Neuronal stem cell (in vitro differentiated cells): Measurements from ENCODE around the gene ABI2.
A peak's percentile ranks its signal among the peaks of the same experiment; 100 is the strongest.

Experiments used
- DNase-seq: peaks from one replicate; pipeline ENCODE4 v3.0.0-alpha.2; 2013; ENCODE audit warnings: low spot score
- H2AFZ ChIP-seq: one replicate; pipeline ENCODE4 v1.6.1; 2013; ENCODE audit warnings: mild to moderate bottlenecking, low read length, inconsistent platforms
- H2AK5ac ChIP-seq: 2 replicates; pipeline ENCODE4 v1.6.1; 2013; ENCODE audit warnings: low read depth, mild to moderate bottlenecking, inconsistent platforms, low read length, moderate library complexity, mixed read lengths
- H2BK120ac ChIP-seq: 2 replicates; pipeline ENCODE4 v1.6.1; 2013; ENCODE audit warnings: low read depth, mild to moderate bottlenecking, inconsistent platforms, low read length, moderate library complexity, mixed read lengths
- H2BK12ac ChIP-seq: one replicate; pipeline ENCODE4 v1.6.1; 2013; ENCODE audit warnings: low read length, inconsistent platforms
- H2BK15ac ChIP-seq: 2 replicates; pipeline ENCODE4 v1.6.1; 2013; ENCODE audit warnings: mild to moderate bottlenecking, low read length, inconsistent platforms, mixed read lengths
- H2BK5ac ChIP-seq: one replicate; pipeline ENCODE4 v1.6.1; 2013; ENCODE audit warnings: inconsistent platforms, mild to moderate bottlenecking, low read length, moderate library complexity
- H3K14ac ChIP-seq: one replicate; pipeline ENCODE4 v1.6.1; 2013; ENCODE audit warnings: low read length, inconsistent platforms
- H3K18ac ChIP-seq: 2 replicates; pipeline ENCODE4 v1.6.1; 2013; ENCODE audit warnings: low read length, inconsistent platforms
- H3K23ac ChIP-seq: 2 replicates; pipeline ENCODE4 v1.6.1; 2013; ENCODE audit warnings: low read depth, mild to moderate bottlenecking, mixed read lengths, low read length, inconsistent platforms; ENCODE audit not compliant: poor library complexity
- H3K27ac ChIP-seq: replicated peaks from 3 replicates; pipeline ENCODE4 v1.5.1; 2013; ENCODE audit warnings: low read length, inconsistent platforms
- H3K27me3 ChIP-seq, 3 experiments: 2 replicates each; pipeline ENCODE4 v1.6.1; 2013; ENCODE audit warnings: low read length in 3 of 3, mild to moderate bottlenecking in 2 of 3, inconsistent platforms in 1 of 3, low read depth in 1 of 3, mixed read lengths in 1 of 3, moderate library complexity in 1 of 3; ENCODE audit not compliant: control insufficient read depth in 3 of 3, insufficient read depth in 3 of 3
- H3K36me3 ChIP-seq, 2 donors: replicated peaks in 1 of 2; 2 replicates each; pipeline ENCODE4 v1.6.1; 2013; ENCODE audit warnings: low read length in 2 of 2; ENCODE audit not compliant: control insufficient read depth in 2 of 2, insufficient read depth in 2 of 2
- H3K4ac ChIP-seq: 2 replicates; pipeline ENCODE4 v1.6.1; 2013; ENCODE audit warnings: inconsistent platforms, mild to moderate bottlenecking, low read length, moderate library complexity
- H3K4me1 ChIP-seq, 2 donors: 1 replicate in 1 of 2; 2 replicates in 1 of 2; pipeline ENCODE4 v1.6.1; 2013; ENCODE audit warnings: low read length in 2 of 2, low read depth in 1 of 2; ENCODE audit not compliant: control insufficient read depth in 2 of 2, insufficient read depth in 1 of 2
- H3K4me2 ChIP-seq: one replicate; pipeline ENCODE4 v1.6.1; 2013; ENCODE audit warnings: mild to moderate bottlenecking, low read length, inconsistent platforms; ENCODE audit not compliant: insufficient read depth, poor library complexity, severe bottlenecking
- H3K4me3 ChIP-seq, 2 donors: 2 replicates each; pipeline ENCODE4 v1.5.1; 2013; ENCODE audit warnings: low read length in 2 of 2, mild to moderate bottlenecking in 2 of 2, inconsistent platforms in 1 of 2, moderate library complexity in 1 of 2
- H3K79me1 ChIP-seq: one replicate; pipeline ENCODE4 v1.6.1; 2013; ENCODE audit warnings: low read depth, mild to moderate bottlenecking, inconsistent platforms, low read length, moderate library complexity
- H3K9ac ChIP-seq: one replicate; pipeline ENCODE4 v1.6.1; 2013; ENCODE audit warnings: mild to moderate bottlenecking, low read depth, low read length, inconsistent platforms; ENCODE audit not compliant: poor library complexity
- H3K9me3 ChIP-seq, 2 donors: replicated peaks in 1 of 2; 2 replicates each; pipeline versions ENCODE3 to v1.6.1; 2013; ENCODE audit warnings: low read length in 2 of 2, mild to moderate bottlenecking in 2 of 2, inconsistent platforms in 1 of 2, low read depth in 1 of 2, mixed read lengths in 1 of 2, moderate library complexity in 1 of 2; ENCODE audit not compliant: control insufficient read depth in 2 of 2, insufficient read depth in 1 of 2
- H4K8ac ChIP-seq: one replicate; pipeline ENCODE4 v1.6.1; 2013; ENCODE audit warnings: low read depth, mild to moderate bottlenecking, inconsistent platforms, low read length, moderate library complexity
- H4K91ac ChIP-seq: one replicate; pipeline ENCODE4 v1.6.1; 2013; ENCODE audit warnings: low read length, low read depth, mild to moderate bottlenecking, inconsistent platforms; ENCODE audit not compliant: poor library complexity
- WGBS, 2 donors: extraction: QIAGEN DNeasy Blood & Tissue Kit; methylation state at CpG; one replicate each; pipeline ENCODE4 v1.1.7; 2013; ENCODE audit warnings: missing lambda C conversion rate in 2 of 2, mixed read lengths in 1 of 2; ENCODE audit not compliant: insufficient read length in 2 of 2, insufficient replicate concordance in 1 of 2; ENCODE audit errors: extremely low coverage in 2 of 2; 5-methylcytosine and 5-hydroxymethylcytosine counted together

The ABI2 gene

DNA sequence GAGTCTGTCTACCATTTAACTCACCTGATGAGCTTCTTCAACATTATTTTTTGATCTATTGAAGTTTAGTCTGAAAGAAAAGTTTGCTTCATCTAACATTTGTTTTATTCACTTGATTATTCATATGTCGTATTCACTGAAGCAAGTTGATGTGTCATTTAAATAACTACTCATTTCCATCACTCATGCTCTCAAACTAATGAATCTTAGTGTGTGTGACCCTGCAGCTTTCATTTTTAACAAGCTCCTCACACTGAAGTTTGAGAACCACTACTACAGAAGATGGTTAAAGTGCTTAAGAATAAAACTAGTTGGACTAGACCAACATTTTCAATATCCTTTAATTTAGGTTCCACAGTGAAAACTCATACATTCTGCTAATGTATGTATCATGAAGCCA is 1.8 kb upstream of the ABI2 start:
- Histone ChIP-seq H3K18ac (no peak overlapping the region), H2AK5ac (no peak overlapping the region), H2BK120ac (no peak overlapping the region), H3K9me3 (peaks cover 0 to 2% of the 10 kb centered on the region in 2 donors), H3K4me3 (no peak overlapping the region), H3K9ac (no peak overlapping the region), H3K4ac (no peak overlapping the region), H3K79me1 (peaks cover 2% of the 10 kb centered on the region), H3K27me3 (no peaks in the 10 kb centered on the region), H2AFZ (no peak overlapping the region), H2BK12ac (no peak overlapping the region), H2BK15ac (no peak overlapping the region), H3K23ac (no peak overlapping the region), H3K36me3 (peaks cover 0 to 12% of the 10 kb centered on the region in 2 donors), H3K14ac (no peak overlapping the region), H4K8ac (no peak overlapping the region), H3K4me1 (peaks cover 0 to 7% of the 10 kb centered on the region in 2 donors), H3K27ac (no peak overlapping the region), H4K91ac (no peak overlapping the region), H3K4me2 (no peak overlapping the region), H2BK5ac (no peak overlapping the region)
- DNase-seq: no peak
- no CpG with 5 or more reads among the region's 1 CpG for WGBS, 2 donors

DNA sequence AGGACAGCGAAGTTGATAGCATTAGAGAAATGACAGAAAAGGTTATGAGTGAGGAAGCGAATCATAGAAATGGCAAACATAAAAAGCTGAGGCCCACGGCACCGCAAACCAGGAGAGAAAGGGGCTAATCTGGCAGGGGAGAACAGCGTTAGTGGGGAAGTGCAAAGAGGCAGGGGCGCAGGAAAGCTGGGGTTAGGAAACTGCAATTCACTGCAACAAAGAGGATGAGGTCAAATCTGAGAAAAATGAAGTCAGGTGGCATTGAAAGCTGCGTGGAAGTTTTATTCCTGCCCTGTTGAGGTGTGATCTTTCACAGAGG is 653 bp upstream of the ABI2 start:
- H3K9me3 ChIP-seq: peaks cover 0 to 11% of the 10 kb centered on the region in 2 donors
- H3K18ac ChIP-seq: peak overlapping the region; percentile 89
- H2BK120ac ChIP-seq: no peak overlapping the region
- no peak overlapping the region for H2BK12ac ChIP-seq
- H2AFZ ChIP-seq: peak overlapping the region; percentile 91
- no peak for DNase-seq
- H2BK15ac ChIP-seq: no peak overlapping the region
- H3K23ac ChIP-seq: no peak overlapping the region
- H2AK5ac ChIP-seq: no peak overlapping the region
- H3K4me1 ChIP-seq: peaks cover 0 to 7% of the 10 kb centered on the region in 2 donors
- no CpG with 5 or more reads among the region's 7 CpGs for WGBS, 2 donors
- H3K27ac ChIP-seq: peak overlapping the region; percentile 98
- no peak overlapping the region for H4K8ac ChIP-seq
- H2BK5ac ChIP-seq: no peak overlapping the region
- peak overlapping the region; percentile 77 for H3K4me3 ChIP-seq
- no peak overlapping the region for H3K4ac ChIP-seq
- H3K4me2 ChIP-seq: peak overlapping the region; percentile 66
- peaks cover 0 to 24% of the 10 kb centered on the region in 2 donors for H3K36me3 ChIP-seq
- H4K91ac ChIP-seq: no peak overlapping the region
- H3K79me1 ChIP-seq: peaks cover 2% of the 10 kb centered on the region
- peak overlapping the region; percentile 22 for H3K14ac ChIP-seq
- H3K9ac ChIP-seq: peak overlapping the region; percentile 18
- H3K27me3 ChIP-seq: no peaks in the 10 kb centered on the region

DNA sequence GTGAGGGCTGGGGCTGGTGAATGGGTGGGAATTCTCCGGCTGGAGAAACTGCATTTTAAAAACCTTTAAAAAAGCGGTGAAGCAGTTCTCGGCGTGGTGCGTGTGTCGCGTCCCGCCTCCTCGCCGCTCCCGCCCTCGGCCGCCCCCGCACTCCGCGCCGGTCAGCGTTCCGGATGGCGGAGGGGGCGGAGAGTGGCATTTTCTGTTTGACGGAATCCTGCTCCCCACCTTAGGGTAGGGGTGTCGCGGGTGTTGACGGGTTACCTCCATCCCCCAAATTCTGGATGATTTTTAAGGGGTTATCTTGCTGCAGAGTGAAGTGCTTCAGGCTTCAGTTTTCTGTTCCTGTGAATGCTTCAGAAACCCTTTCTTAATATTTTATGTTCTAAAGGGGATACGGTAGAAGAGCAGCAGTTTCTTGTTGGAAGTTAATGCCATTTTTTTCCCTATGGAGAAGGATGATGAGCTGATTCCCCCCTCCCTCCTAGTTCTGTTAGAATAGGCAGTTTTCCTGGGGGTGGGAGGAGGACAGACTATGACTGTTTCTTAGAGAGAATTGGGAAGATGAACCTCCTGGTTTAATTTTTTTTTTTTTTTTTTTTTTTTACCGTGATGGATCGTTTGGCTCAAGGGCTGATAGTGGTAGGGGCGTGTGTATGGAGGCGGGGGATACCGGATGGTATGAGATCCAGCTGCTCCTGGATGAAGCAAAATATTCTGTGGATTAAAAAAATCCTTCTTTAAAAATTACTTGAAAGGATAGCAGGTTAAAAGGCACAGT is 756 bp downstream of the ABI2 start:
- Histone ChIP-seq H3K4me3 (peak overlapping the region; percentile 96 to 100), H2BK120ac (no peak overlapping the region), H2AFZ (peak overlapping the region; percentile 93), H3K4me1 (peaks cover 0 to 7% of the 10 kb centered on the region in 2 donors), H2BK12ac (no peak overlapping the region), H3K18ac (peak overlapping the region; percentile 91), H3K4me2 (peak overlapping the region; percentile 33), H2BK5ac (peak overlapping the region; percentile 94), H3K14ac (peak overlapping the region; percentile 21), H3K36me3 (peaks cover 0 to 37% of the 10 kb centered on the region in 2 donors), H3K4ac (no peak overlapping the region), H3K9me3 (peaks cover 0 to 11% of the 10 kb centered on the region in 2 donors), H4K8ac (no peak overlapping the region), H3K23ac (peak overlapping the region; percentile 73), H3K9ac (peak overlapping the region; percentile 90), H3K27ac (peak overlapping the region; percentile 99), H4K91ac (peak overlapping the region; percentile 75), H2BK15ac (no peak overlapping the region), H2AK5ac (peak overlapping the region; percentile 86), H3K27me3 (no peaks in the 10 kb centered on the region), H3K79me1 (peaks cover 2% of the 10 kb centered on the region)
- DNase-seq: peak; percentile 59
- WGBS, 2 donors: no CpG with 5 or more reads among the region's 31 CpGs

DNA sequence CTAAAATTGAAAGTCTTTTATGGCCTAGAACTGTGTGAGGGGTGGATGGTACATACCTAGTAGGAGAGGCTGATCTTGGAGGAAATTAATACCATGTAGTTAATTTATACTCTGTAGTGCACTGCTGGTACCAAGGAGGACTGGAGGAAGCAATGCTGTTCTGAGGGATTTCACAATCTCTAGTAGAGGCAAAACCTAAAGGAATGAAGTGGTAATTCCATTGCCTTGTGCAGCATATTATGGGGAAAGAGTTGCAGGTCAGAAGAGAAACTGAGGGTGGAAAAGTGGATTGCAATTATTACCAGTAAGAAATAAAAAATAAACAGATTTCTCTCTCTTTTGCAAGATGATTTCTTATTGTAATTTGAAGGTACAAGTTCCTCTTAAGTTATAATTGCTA is 2.2 kb downstream of the ABI2 start:
- Histone ChIP-seq H2BK12ac (no peak overlapping the region), H3K4me1 (peaks cover 0 to 7% of the 10 kb centered on the region in 2 donors), H3K14ac (no peak overlapping the region), H4K91ac (no peak overlapping the region), H3K4me3 (peak overlapping the region in 1 of 2 donors; percentile 96), H2AK5ac (no peak overlapping the region), H3K18ac (no peak overlapping the region), H3K27ac (no peak overlapping the region), H3K4ac (no peak overlapping the region), H4K8ac (no peak overlapping the region), H3K23ac (no peak overlapping the region), H3K27me3 (no peaks in the 10 kb centered on the region), H3K36me3 (peaks cover 2 to 51% of the 10 kb centered on the region in 2 donors), H3K4me2 (no peak overlapping the region), H2BK120ac (no peak overlapping the region), H3K9ac (no peak overlapping the region), H3K9me3 (peaks cover 0 to 13% of the 10 kb centered on the region in 2 donors), H2AFZ (no peak overlapping the region), H2BK5ac (no peak overlapping the region), H3K79me1 (peaks cover 5% of the 10 kb centered on the region), H2BK15ac (no peak overlapping the region)
- DNase-seq: no peak
